Left lobe of liver (tissue), 2 donors: ENCODE results near the gene HOMER1. TPM values are rescaled to one million over a fixed set of nuclear protein-coding genes. Genes with fewer than 3 reads are reported as not detected.
A peak's percentile ranks its signal among the peaks of the same experiment; 100 is the strongest.

Experiments used
- ATAC-seq: fragments of 200-7000 bp; cut with Tn5 transposase; one replicate; pipeline ENCODE4 v1.9.1; 2020; ENCODE audit warnings: mild to moderate bottlenecking, moderate library complexity
- DNase-seq: peaks from one replicate; pipeline ENCODE4 v3.0.0-alpha.2; 2020; ENCODE audit warnings: low spot score
- total RNA-seq: library from RNA; stranded (reverse); gene quantifications from one replicate; pipeline ENCODE4 v1.2.1, GENCODE V29; 2021
- donor health status: DM: no; HTN: no; CAD: no; lungs with moderate emphysema.
- donor health status: DM: no; HTN: yes; CAD: no.

The HOMER1 gene
- total RNA-seq, 1 donor from 2014 or later = 0.75 TPM

DNA sequence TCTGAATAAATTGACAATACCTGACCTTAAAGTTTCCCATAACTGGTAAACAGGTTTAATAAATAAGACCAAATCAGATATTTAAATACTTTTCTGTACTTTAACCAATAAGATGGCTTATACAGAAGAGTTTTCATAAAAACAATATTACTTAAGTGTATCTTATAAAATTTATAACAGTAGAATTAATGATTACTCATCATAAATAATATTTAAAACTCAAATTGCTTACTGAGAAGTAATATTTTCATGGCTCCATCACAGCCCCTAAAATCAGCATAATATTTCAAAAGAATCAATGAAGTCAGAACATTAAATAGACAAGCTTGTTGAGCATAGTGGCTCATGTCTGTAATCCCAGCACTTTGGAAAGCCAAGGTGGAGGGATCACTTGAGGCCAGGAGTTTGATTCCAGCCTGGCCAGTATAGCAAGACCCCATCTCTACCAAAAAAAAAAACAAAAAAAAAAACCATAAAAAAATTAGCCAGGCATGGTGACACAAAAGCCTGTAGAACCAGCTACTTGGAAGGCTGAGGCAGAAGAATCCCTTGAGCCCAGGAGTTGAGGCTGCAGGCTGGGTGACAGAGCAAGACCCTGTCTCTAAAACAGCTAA, 23.5 kb downstream of the HOMER1 start:
- ATAC-seq (no peak), DNase-seq (no peak)

DNA sequence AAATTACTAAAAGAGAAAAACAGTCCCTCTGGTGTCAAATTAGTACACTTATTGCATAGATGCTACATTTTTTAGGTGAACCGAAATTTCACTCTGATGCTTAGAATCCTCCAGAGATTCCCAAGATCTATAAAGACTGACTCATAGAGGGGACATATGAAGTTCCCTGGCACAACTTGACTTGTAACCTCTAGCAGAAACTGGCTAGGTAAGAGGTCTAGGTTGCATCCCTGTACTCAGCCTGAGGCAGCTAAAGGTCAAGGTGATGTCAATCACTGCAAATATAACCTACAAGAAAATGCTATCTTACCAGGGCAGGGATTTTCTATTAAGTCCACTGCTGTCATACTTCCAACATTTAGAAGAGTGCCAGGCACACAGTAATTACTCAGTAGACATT, 24.2 kb downstream of the HOMER1 start:
- ATAC-seq (no peak), DNase-seq (no peak)

DNA sequence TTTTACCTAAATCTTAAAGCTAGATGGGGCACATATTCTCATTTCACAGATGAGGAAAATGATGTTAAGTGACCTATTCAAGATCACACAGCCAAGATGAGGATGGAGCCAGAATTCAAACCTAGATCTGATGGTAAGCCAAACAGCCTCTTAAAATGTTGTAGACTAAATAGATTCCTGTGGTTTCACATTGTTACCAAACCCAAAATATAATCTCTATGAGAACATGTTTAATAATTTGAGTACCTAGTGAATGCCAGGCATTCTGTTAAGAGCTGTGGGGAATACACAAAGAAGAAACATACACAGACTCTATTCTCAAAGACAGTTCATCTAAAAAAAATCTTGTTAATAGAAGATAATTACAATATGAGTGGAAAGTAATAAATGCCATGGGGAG, 25.2 kb downstream of the HOMER1 start:
- DNase-seq (no peak), ATAC-seq (no peak)

DNA sequence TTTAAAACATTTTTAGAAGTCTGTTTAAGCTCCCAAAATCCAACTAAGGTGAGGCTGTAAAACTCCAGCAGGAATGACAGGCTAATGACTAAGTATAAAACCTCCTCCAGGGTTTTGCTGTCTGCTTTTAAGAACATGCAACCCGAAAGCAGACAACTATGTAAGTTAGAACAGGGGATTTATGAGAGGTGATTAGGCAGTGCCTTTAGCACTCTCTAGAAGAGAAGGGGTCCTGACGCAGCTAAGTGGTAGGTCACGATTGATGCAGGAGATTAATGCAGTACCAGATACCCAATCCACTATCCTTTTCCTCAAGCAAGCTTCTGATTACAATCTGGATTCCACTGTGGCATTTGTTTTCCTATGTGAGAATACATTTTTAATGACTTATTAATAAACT, 25.9 kb downstream of the HOMER1 start:
- no peak for ATAC-seq
- no peak for DNase-seq

DNA sequence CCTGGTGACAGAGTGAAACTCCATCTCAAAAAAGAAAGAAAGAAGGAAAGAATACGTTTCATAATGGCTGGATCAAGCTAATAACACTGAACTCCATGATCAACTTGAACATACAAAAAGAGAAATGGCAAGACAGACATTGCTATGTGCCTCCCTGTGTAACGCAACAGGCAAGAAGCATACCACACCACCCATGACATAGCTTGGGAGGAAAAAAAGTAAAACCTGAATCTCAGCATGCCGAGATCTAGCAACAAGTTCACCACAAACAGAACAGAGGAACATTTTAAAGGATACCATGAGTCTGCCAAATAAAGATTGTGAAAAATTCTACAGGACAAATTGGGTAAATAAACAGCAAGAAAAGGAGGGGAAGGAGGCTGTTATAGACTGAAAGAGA, 26.7 kb downstream of the HOMER1 start:
- ATAC-seq = no peak
- DNase-seq = no peak

DNA sequence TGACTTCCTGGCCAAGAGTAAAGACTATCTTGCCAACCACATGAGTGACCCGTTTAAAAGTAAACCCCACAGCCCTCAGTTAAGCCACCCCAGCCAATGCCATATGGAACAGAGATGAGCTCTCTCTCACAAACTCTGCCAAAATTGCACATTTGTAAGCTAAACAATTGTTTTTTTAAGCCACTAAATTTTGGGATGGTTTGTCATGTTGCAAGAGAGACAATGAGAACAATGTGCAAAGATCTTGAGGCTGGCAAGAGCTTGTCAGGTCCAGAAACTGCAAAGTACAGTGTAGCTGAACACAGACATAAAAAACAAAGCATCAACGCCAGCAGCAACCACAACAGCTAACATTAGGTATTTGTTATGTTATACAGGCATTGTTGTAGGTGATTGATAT, 27.8 kb downstream of the HOMER1 start:
- DNase-seq (no peak), ATAC-seq (no peak)

DNA sequence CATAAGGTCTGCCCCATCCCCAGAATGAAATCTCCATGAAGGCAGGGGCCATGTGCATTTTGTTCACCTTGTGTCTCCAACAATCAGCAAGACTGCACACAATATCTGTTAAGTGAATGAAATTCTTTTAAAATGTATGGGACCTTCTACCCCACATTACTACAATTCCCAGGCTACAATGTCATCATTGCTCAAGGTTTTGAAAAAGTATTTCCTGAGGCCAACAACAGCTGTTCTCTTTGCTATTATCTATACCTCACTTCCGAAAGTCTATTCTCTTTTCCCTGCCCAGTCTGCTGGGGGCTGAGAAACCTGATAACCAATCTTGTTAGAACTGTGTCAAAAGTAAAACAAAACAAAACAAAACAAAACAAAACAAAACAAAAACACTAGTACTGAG, 29.2 kb downstream of the HOMER1 start:
- DNase-seq (no peak), ATAC-seq (no peak)

DNA sequence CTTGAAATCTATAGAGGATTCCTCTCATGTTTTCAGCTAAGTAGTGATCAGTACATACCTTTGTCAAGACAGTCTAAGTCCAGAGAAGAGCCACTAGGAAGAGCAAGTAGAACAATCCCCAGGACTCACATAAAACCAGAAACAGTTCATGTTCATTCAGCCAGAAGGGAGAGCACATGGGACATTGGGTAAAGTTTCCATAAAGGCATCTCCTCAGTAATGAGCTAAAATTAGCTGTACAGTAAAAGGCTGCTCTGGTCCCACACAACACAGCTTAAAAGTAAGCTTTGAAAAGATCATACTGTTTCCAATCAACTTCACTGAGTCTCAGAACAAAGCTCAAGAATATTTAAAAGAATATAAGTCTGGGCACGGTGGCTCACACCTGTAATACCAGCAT, 32.4 kb downstream of the HOMER1 start:
- no peak for ATAC-seq
- no peak for DNase-seq

DNA sequence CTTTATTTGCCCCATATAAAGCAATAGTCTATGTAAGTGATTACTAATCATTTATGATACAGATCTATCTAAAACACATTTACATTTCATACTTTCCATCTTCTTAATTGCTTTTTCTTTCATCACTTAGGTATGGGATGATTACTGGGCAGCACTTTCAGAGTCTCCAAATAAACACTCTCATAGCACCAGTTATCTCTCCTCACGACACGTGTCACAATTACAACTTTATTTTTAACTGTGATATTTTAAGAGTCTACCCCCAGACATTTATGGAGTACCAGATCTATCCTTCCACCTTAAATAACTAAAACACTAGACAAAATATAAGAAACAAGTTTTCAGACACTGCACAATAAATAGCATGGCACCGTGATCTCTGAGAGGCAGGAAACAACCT, 32.9 kb downstream of the HOMER1 start:
- no peak for ATAC-seq
- DNase-seq = no peak

DNA sequence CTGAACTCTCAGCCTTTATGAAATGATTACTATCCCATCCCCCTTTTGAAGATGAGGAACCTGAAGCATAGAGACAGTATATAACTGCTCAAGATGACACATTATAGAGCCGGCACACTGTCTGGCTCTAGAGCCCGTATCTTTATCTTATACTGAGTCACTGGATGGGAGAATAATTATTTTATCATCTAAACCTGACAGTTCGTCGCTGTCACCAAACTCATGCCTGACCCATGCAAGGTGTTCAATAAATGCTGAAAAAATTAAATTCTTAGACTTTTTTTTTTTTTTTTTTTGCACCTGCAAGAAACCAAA, 38.8 kb downstream of the HOMER1 start:
- ATAC-seq = no peak

DNA sequence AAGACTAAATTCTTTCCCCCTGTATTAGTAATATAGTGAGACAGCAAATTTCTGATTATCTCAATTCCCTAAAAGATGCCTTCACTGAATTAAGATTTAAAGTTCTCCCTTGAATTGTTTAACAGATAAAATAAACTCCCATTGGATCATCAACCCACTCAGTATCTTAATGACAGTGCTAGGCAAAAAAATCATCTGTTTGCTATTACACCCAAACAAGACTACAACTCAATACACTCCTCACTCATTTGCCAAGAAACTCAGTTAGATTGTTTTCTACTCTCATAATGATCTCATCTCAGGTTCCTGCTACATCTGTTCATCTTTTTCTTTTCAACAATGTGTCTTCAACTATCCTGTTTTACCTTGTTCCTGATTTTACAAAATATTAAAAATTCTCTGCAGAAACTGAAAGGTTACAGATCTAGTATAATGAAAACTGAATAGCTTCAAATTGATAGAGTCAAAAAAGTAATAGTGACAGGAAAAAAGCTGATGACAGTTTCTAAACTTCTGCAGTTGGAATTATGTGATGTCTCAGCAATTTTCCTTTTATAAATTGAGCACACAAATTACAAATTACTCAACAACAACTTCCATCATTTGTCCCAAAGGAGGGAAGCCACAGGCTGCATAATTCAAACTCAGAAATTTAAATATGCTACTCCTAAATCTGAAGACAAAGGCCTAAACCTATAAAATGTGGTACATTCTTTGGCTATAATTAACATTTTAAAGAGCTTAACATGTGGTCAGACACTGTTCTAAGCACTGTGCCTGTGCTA, 39.4 kb downstream of the HOMER1 start:
- DNase-seq (no peak), ATAC-seq (no peak)

More for the DNA sequence above, 38.8 kb downstream of the HOMER1 start:
- no peak for DNase-seq

DNA sequence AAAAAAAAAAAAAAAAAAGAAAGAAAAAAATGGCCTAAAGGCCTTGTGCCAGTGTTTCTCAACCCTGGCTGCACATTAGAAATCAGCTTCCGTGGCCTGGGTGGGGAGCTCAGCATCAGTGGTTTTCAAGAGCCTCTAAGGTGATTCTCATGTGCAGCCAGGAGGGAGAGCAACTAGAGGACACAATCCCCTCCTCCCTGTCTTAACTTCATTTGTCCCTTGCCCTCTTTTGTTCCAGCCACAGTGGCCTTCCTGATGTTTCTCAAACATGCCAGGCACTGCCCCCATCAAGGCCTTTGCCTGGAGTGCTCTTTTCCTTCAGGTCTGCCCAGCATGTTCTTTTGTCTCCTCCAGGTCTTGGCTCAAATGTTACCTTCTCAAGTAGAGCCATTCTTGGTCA, 42.4 kb downstream of the HOMER1 start:
- ATAC-seq (no peak), DNase-seq (no peak)

DNA sequence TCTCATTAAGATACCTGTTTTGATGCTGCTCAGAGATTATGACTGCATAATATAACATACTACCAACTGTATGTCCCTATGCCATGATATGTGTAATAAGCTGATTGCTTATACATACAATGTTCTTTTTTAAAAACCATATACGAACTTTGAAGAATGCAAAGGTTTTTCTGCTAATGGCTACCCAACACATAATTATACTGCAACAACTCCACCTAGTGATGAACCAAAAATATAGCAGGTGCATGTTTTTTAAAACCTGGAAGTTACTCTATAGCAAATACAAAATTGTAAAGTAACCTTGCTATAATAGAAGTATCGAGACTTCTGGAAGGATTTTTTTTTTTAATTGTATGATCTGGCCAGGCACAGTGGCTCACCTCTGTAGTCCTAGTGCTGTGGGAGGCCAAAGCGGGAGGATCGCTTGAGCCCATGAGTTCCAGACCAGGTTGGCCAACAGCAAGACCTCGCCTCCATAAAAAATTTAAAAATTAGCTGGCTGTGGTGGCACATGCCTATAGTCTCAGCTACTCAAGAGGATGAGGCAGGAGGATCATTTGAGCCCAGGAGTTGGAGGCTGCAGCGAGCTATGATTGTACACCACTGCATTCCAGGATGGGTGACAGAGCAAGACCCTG, 49.1 kb downstream of the HOMER1 start:
- DNase-seq (no peak), ATAC-seq (peak; percentile 88)

DNA sequence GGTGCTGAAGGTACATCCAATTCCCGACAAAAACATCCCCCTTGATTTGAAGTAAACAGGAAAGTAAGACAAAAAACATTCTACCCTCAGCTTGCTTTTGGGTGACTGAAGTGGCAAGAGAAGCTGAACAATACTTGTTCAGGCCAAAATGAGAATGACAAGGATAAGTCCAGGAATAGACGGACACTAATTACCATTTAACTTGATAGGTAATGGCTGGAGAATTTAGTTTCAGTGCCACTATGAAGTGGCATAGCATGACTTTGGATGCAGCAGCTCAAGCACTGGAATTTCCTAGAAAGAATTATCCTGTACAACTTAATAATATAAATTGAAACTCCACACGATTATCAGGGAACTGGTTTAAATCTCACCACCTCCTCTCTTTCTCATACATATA, 49.7 kb downstream of the HOMER1 start:
- DNase-seq (no peak), ATAC-seq (peak; percentile 26)

DNA sequence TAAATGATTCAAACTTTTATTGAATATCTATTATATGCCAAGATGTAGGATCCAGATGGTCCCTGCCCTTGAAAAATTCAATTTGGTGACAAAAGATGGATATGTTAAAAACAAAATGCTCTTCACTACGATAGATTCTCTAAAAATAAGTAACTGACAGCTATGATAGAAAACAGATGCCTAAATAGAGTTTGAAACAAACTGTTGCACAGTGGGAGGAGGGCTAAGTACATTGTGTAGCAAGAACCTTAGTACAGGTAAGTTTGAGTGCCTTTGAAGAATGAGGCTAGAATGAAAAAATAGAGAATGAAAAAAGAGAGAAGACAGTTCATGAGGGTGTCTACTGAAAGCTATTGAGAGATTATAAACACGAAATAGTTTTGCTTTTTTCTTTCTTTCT, 54.3 kb downstream of the HOMER1 start:
- DNase-seq (no peak), ATAC-seq (no peak)

DNA sequence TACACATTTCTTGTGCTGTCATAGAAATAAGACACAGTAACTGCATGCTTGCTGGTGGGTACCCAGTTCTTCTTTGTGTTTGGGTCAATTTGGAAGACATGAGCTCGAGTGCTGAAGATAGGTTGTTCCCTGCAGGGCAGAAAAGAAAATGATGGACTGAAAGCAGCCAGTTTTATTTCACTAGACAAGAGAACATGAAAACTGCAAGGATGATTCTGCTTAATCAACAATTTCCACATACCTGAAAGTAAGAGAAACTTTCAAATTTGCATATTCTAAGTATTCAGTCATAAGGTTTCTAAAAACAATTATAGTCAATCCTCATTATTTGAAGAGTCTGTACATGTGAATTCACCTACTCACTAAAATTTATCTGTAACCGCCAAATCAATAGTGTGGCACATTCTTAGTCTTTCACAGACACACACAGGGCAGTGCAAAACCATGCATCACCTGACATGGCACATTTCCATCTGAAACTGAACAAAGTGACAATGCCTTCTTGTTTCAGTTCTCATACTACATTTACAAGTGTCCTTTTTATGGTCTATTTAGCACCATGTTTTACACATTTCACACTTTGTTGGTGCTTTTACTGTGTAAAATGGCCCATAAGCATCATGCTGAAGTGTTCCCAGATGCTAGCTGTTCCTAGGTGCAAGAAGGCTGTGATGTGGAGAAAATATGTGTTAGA, 56.9 kb downstream of the HOMER1 start:
- DNase-seq (no peak), ATAC-seq (no peak)

DNA sequence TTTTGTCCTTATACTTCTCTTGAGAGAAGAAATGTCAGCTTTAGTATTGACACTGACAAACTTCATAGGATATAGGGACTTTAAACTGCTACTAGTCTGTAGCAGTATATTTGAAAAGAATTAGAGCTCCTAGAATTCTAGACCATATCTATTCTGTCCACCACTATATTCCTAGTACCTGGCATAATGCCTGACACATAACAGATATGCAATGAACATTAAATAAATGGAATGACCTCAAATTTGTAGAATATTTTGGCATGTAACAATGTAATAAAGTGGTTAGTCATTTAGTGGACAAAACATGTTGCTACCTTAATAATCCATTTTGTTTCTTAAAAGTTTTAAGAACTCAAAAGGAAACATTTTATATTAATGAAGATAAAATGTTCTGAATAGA, 57.5 kb downstream of the HOMER1 start:
- ATAC-seq = no peak
- DNase-seq = no peak

DNA sequence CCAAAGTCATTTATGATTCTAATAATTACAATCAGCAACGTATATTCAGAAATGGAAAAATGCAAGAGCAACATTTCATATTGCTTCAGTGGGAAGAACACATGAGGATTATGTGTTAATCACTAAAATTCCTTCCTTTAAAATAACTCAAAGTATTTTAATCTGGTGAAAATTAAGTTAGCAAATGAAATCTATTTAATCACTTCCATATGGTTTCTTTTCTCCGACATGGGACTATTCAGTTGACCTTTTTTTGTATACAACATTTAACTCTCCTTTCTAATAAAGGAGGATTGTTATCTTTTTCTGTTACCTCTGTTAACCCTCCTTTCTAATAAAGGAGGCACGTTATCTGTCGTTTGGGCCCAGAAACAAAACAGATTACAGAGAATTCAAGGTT, 59.9 kb downstream of the HOMER1 start:
- no peak for DNase-seq
- no peak for ATAC-seq

DNA sequence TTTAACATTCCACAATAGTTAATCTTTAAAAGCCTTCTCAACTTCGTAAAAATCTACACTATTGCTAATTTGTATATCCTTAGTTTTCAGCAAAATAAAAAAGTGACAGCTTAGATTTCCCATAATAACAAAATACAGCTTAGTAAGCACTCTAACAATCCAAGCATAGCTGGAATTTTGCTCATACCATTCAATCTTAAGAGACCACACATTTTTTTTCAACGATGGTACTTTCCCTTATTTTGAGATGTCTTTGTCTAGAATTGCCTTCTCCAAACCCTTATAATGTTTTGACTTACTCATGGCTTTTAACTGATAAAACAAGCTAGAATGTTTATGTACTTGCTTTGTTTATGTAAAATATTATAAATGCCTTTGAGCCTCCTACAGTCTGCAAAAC, 65.6 kb downstream of the HOMER1 start:
- DNase-seq (no peak), ATAC-seq (no peak)

DNA sequence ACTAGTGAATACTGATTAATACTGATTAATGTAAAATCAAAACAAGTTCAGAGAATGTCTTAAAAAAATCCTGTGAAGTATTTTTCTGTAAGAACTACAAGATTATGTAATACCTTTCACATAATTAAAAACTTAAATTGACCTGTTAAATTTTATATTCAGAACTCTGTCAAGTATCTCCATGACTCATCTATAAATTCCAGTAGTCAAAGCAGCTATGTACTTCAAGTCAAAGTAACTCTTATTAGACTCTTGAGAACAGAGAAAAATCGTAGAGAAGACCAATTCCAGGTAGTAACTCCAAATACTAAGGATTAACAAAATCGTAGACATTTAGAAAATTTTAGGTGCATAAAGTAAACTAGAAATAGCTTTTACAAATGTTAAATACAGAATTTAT, 77.1 kb downstream of the HOMER1 start:
- no peak for DNase-seq
- no peak for ATAC-seq

DNA sequence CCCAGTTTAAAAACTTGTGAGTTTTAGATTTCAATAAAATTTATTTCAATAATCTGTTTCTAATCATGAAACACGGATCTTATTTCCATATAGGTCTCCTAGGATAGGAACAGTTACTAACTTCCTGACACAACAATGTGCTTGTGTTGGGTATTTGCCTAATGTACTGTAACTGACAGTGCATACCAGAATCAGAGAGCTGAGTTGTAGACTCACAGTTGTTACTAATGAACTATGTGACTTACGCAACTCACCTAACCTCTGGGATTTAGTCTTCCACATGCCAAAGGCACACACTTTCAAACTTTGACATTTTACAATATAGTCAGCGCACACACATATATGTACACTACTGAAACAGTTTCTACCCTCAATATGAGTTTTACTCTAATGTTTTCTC, 77.7 kb downstream of the HOMER1 start:
- peak; percentile 80 for ATAC-seq
- no peak for DNase-seq

DNA sequence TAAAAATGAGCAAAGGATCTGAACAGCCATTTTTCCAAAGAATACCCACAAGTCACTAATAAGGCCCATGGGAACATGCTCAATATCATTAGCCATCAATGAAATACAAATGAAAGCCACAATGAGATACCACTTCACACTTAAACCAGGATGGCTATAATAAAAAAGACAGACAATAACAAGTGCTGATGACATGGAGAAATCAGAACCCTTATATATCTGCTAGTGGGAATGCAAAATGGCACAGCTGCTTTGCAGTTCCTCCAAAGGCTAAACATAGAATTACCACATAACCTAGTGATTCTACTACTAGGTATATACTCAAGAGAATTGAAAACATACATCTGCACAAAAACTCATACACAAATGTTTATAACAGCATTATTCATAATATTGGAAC, 83.7 kb downstream of the HOMER1 start:
- DNase-seq = no peak
- ATAC-seq = no peak
